Mucosa of stomach (tissue), 1 donor: ENCODE results near the gene MAP4K3.

ENCODE experiments used
- H3K27me3 ChIP-seq: one replicate; pipeline ENCODE4 v1.7.0; 2013; ENCODE audit warnings: mild to moderate bottlenecking, low read length; ENCODE audit not compliant: control insufficient read depth, insufficient read depth
- H3K36me3 ChIP-seq: one replicate; pipeline ENCODE4 v1.7.0; 2013; ENCODE audit warnings: low read length; ENCODE audit not compliant: control insufficient read depth, insufficient read depth
- H3K4me1 ChIP-seq: one replicate; pipeline ENCODE4 v1.7.0; 2013; ENCODE audit warnings: mild to moderate bottlenecking, low read length; ENCODE audit not compliant: control insufficient read depth, insufficient read depth
- H3K4me3 ChIP-seq: one replicate; pipeline ENCODE4 v1.7.0; 2013; ENCODE audit warnings: low read length
- H3K9ac ChIP-seq: one replicate; pipeline ENCODE4 v1.7.0; 2013; ENCODE audit warnings: mild to moderate bottlenecking, low read length, moderate library complexity
- H3K9me3 ChIP-seq: one replicate; pipeline ENCODE4 v1.7.0; 2013; ENCODE audit warnings: mild to moderate bottlenecking, low read length, moderate library complexity; ENCODE audit not compliant: control insufficient read depth
- donor health status: Pancreatic carcinoma.

MAP4K3 gene

GRCh38 chr2:39240758-39241157 is 196.3 kb downstream of the MAP4K3 start:
- H3K9ac ChIP-seq = no peak overlapping the region
- no peaks in the 10 kb centered on the region for H3K9me3 ChIP-seq
- H3K4me3 ChIP-seq = no peak overlapping the region
- no peaks in the 10 kb centered on the region for H3K4me1 ChIP-seq
- no peaks in the 10 kb centered on the region for H3K27me3 ChIP-seq
- no peaks in the 10 kb centered on the region for H3K36me3 ChIP-seq

- no peak overlapping the region for H3K9ac ChIP-seq
- H3K36me3 ChIP-seq = no peaks in the 10 kb centered on the region
- H3K4me1 ChIP-seq = no peaks in the 10 kb centered on the region
- H3K9me3 ChIP-seq = no peaks in the 10 kb centered on the region
- no peaks in the 10 kb centered on the region for H3K27me3 ChIP-seq
- H3K4me3 ChIP-seq = no peak overlapping the region
These were observed 202.3 kb downstream of the MAP4K3 start for GRCh38 chr2:39234754-39235153.

- Histone ChIP-seq H3K4me3 (no peak overlapping the region), H3K27me3 (no peaks in the 10 kb centered on the region), H3K9me3 (no peaks in the 10 kb centered on the region), H3K9ac (no peak overlapping the region), H3K36me3 (no peaks in the 10 kb centered on the region), H3K4me1 (peaks cover 12% of the 10 kb centered on the region)
These were observed 204.9 kb downstream of the MAP4K3 start for GRCh38 chr2:39232141-39232540.

GRCh38 chr2:39228413-39229209 is 208.5 kb downstream of the MAP4K3 start:
- H3K9me3 ChIP-seq = no peaks in the 10 kb centered on the region
- no peaks in the 10 kb centered on the region for H3K36me3 ChIP-seq
- no peak overlapping the region for H3K4me3 ChIP-seq
- H3K27me3 ChIP-seq = no peaks in the 10 kb centered on the region
- H3K4me1 ChIP-seq = peaks cover 12% of the 10 kb centered on the region
- no peak overlapping the region for H3K9ac ChIP-seq

- H3K4me1 ChIP-seq = peaks cover 12% of the 10 kb centered on the region
- H3K27me3 ChIP-seq = no peaks in the 10 kb centered on the region
- no peaks in the 10 kb centered on the region for H3K9me3 ChIP-seq
- no peaks in the 10 kb centered on the region for H3K36me3 ChIP-seq
- H3K4me3 ChIP-seq = no peak overlapping the region
- no peak overlapping the region for H3K9ac ChIP-seq
These were observed 209.3 kb downstream of the MAP4K3 start for GRCh38 chr2:39227628-39228412.

- H3K4me3 ChIP-seq = no peak overlapping the region
- no peaks in the 10 kb centered on the region for H3K9me3 ChIP-seq
These were observed 211.5 kb downstream of the MAP4K3 start for GRCh38 chr2:39225567-39225966.

GRCh38 chr2:39223909-39224308 is 213.2 kb downstream of the MAP4K3 start:
- peaks cover 10% of the 10 kb centered on the region for H3K4me1 ChIP-seq
- no peaks in the 10 kb centered on the region for H3K36me3 ChIP-seq
- no peak overlapping the region for H3K9ac ChIP-seq
- no peak overlapping the region for H3K4me3 ChIP-seq
- H3K27me3 ChIP-seq = no peaks in the 10 kb centered on the region
- H3K9me3 ChIP-seq = no peaks in the 10 kb centered on the region

More at GRCh38 chr2:39225567-39225966, 211.5 kb downstream of the MAP4K3 start:
- no peak overlapping the region for H3K9ac ChIP-seq
- no peaks in the 10 kb centered on the region for H3K36me3 ChIP-seq
- H3K4me1 ChIP-seq = peaks cover 12% of the 10 kb centered on the region
- H3K27me3 ChIP-seq = no peaks in the 10 kb centered on the region

GRCh38 chr2:39221459-39221858 is 215.6 kb downstream of the MAP4K3 start:
- Histone ChIP-seq H3K9me3 (no peaks in the 10 kb centered on the region), H3K4me3 (no peak overlapping the region), H3K36me3 (no peaks in the 10 kb centered on the region), H3K27me3 (no peaks in the 10 kb centered on the region), H3K9ac (no peak overlapping the region), H3K4me1 (no peaks in the 10 kb centered on the region)

GRCh38 chr2:39220136-39220535 is 216.9 kb downstream of the MAP4K3 start:
- Histone ChIP-seq H3K27me3 (no peaks in the 10 kb centered on the region), H3K36me3 (no peaks in the 10 kb centered on the region), H3K9ac (no peak overlapping the region), H3K4me1 (no peaks in the 10 kb centered on the region), H3K9me3 (no peaks in the 10 kb centered on the region), H3K4me3 (no peak overlapping the region)

GRCh38 chr2:39218391-39218790 is 218.7 kb downstream of the MAP4K3 start:
- Histone ChIP-seq H3K27me3 (no peaks in the 10 kb centered on the region), H3K9me3 (no peaks in the 10 kb centered on the region), H3K36me3 (no peaks in the 10 kb centered on the region), H3K9ac (no peak overlapping the region), H3K4me1 (no peaks in the 10 kb centered on the region), H3K4me3 (no peak overlapping the region)

GRCh38 chr2:39217192-39217550 is 219.9 kb downstream of the MAP4K3 start:
- H3K27me3 ChIP-seq = no peaks in the 10 kb centered on the region
- no peaks in the 10 kb centered on the region for H3K4me1 ChIP-seq
- no peaks in the 10 kb centered on the region for H3K36me3 ChIP-seq
- no peak overlapping the region for H3K4me3 ChIP-seq
- no peak overlapping the region for H3K9ac ChIP-seq
- no peaks in the 10 kb centered on the region for H3K9me3 ChIP-seq

- Histone ChIP-seq H3K36me3 (no peaks in the 10 kb centered on the region), H3K9ac (no peak overlapping the region), H3K4me3 (no peak overlapping the region), H3K9me3 (no peaks in the 10 kb centered on the region), H3K4me1 (no peaks in the 10 kb centered on the region), H3K27me3 (no peaks in the 10 kb centered on the region)
These were observed 220.5 kb downstream of the MAP4K3 start for GRCh38 chr2:39216346-39217191.
